ENCODE data around the gene C8A. TPM values are rescaled to one million over a fixed set of nuclear protein-coding genes. Genes with fewer than 3 reads are reported as not detected.

Gene C8A
- polyA plus RNA-seq, 3 donors = not detected

DNA sequence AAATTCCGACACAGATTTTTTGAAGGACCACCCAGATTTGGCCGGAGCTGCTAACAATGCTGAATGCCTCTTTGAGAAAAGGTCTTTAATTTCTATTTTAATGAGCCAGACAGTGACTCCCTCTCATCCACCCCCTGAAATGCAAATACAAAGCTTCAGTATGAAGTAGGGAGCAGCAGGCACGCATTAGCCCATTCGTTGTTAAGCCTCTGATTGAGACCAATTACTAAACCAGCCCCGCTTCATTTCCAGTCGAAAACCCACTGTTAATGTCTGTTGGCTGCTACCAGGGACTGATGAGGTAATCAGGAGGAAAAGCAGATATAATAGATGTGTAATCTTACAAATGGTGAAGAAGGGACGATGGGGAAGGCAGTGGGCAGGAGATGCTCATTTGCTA is 4.8 kb upstream of the C8A start:
- Mint-ChIP-seq H3K4me3 (no peak overlapping the region), H3K27me3 (ENCODE audit: low read depth in 3 of 3) (peaks cover 2 to 3% (median 2%) of the 10 kb centered on the region in 3 donors), H3K36me3 (no peaks in the 10 kb centered on the region), H3K9me3 (peaks cover 0 to 6% (median under 1%) of the 10 kb centered on the region in 7 donors), H3K4me1 (no peaks in the 10 kb centered on the region), H3K27ac (no peak overlapping the region)
- Histone ChIP-seq H3K27me3 (ENCODE audit: control insufficient read depth in 2 of 2, insufficient read depth in 2 of 2, low read length in 2 of 2) (no peaks in the 10 kb centered on the region), H3K36me3 (replicated peaks in 1 of 2; ENCODE audit: control insufficient read depth in 1 of 2, insufficient read depth in 2 of 2, low read length in 2 of 2) (no peaks in the 10 kb centered on the region), H3K9me3 (replicated peaks in 1 of 2; ENCODE audit: control insufficient read depth in 1 of 2, insufficient read depth in 1 of 2, low read length in 2 of 2) (no peaks in the 10 kb centered on the region), H3K4me3 (replicated peaks in 1 of 3; ENCODE audit: low read depth in 2 of 3, low read length in 3 of 3) (no peak overlapping the region), H3K27ac (ENCODE audit: low read depth in 1 of 2, low read length in 2 of 2) (no peak overlapping the region), H3K79me2 (ENCODE audit: insufficient read depth, low read length) (no peaks in the 10 kb centered on the region), H3K4me2 (replicated peaks; ENCODE audit: extremely low read depth, low read length, poor library complexity, severe bottlenecking) (no peak overlapping the region), H4K20me1 (ENCODE audit: insufficient read depth, low read length) (no peaks in the 10 kb centered on the region), H3K9ac (ENCODE audit: insufficient read depth, low read length, poor library complexity, severe bottlenecking) (no peak overlapping the region), H3K4me1 (ENCODE audit: control insufficient read depth in 1 of 2, insufficient read depth in 2 of 2, low read length in 2 of 2) (no peaks in the 10 kb centered on the region), H2AFZ (ENCODE audit: insufficient read depth, low read depth, low read length, poor library complexity, severe bottlenecking) (no peak overlapping the region)
- DNase-seq = no peak
- TF ChIP-seq, protein P1, sequence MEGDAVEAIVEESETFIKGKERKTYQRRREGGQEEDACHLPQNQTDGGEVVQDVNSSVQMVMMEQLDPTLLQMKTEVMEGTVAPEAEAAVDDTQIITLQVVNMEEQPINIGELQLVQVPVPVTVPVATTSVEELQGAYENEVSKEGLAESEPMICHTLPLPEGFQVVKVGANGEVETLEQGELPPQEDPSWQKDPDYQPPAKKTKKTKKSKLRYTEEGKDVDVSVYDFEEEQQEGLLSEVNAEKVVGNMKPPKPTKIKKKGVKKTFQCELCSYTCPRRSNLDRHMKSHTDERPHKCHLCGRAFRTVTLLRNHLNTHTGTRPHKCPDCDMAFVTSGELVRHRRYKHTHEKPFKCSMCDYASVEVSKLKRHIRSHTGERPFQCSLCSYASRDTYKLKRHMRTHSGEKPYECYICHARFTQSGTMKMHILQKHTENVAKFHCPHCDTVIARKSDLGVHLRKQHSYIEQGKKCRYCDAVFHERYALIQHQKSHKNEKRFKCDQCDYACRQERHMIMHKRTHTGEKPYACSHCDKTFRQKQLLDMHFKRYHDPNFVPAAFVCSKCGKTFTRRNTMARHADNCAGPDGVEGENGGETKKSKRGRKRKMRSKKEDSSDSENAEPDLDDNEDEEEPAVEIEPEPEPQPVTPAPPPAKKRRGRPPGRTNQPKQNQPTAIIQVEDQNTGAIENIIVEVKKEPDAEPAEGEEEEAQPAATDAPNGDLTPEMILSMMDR (IDR thresholded peaks at IDR 0.05) = no peak
- WGBS (ENCODE audit: insufficient coverage) = 97% methylated on average over 6 of the region's 7 CpGs
- intact Hi-C loops (cut with micrococcal nuclease) = no loop called here

- H3K36me3 Mint-ChIP-seq = no peaks in the 10 kb centered on the region
- no peaks in the 10 kb centered on the region for H3K4me1 Mint-ChIP-seq
- 63% methylated on average over 1 of the region's 2 CpGs for WGBS (ENCODE audit: insufficient coverage)
- peaks cover 0 to 2% of the 10 kb centered on the region in 2 donors for H3K27me3 ChIP-seq (ENCODE audit: control insufficient read depth in 2 of 2, insufficient read depth in 2 of 2, low read length in 2 of 2)
- H3K4me3 ChIP-seq (replicated peaks in 1 of 3; ENCODE audit: low read depth in 2 of 3, low read length in 3 of 3) = no peak overlapping the region
- H3K9me3 Mint-ChIP-seq = peaks cover 0 to 6% (median 0%) of the 10 kb centered on the region in 7 donors
- H3K27ac Mint-ChIP-seq = no peak overlapping the region
- H3K9me3 ChIP-seq (replicated peaks in 1 of 2; ENCODE audit: control insufficient read depth in 1 of 2, insufficient read depth in 1 of 2, low read length in 2 of 2) = no peaks in the 10 kb centered on the region
- no peaks in the 10 kb centered on the region for H4K20me1 ChIP-seq (ENCODE audit: insufficient read depth, low read length)
- intact Hi-C loops (cut with micrococcal nuclease) = no loop called here
- no peak overlapping the region for H3K27ac ChIP-seq (ENCODE audit: low read depth in 1 of 2, low read length in 2 of 2)
- H3K4me3 Mint-ChIP-seq = no peak overlapping the region
- peaks cover 2 to 3% (median 2%) of the 10 kb centered on the region in 3 donors for H3K27me3 Mint-ChIP-seq (ENCODE audit: low read depth in 3 of 3)
- no peaks in the 10 kb centered on the region for H3K4me1 ChIP-seq (ENCODE audit: control insufficient read depth in 1 of 2, insufficient read depth in 2 of 2, low read length in 2 of 2)
- H3K9ac ChIP-seq (ENCODE audit: insufficient read depth, low read length, poor library complexity, severe bottlenecking) = no peak overlapping the region
- H3K79me2 ChIP-seq (ENCODE audit: insufficient read depth, low read length) = no peaks in the 10 kb centered on the region
- no peak for DNase-seq
- no peaks in the 10 kb centered on the region for H3K36me3 ChIP-seq (replicated peaks in 1 of 2; ENCODE audit: control insufficient read depth in 1 of 2, insufficient read depth in 2 of 2, low read length in 2 of 2)
- H3K4me2 ChIP-seq (replicated peaks; ENCODE audit: extremely low read depth, low read length, poor library complexity, severe bottlenecking) = no peak overlapping the region
- TF ChIP-seq, protein P1 (IDR thresholded peaks at IDR 0.05) = no peak
- H2AFZ ChIP-seq (ENCODE audit: insufficient read depth, low read depth, low read length, poor library complexity, severe bottlenecking) = no peak overlapping the region
Measured at GRCh38 chr1:56850411-56850810, 4.2 kb upstream of the C8A start.
